Endodermal cell (in vitro differentiated cells): ENCODE data around the gene ATXN7L1. TPM values are rescaled to one million over a fixed set of nuclear protein-coding genes. Genes with fewer than 3 reads are reported as not detected.

Source experiments
- DNase-seq: peaks from one replicate; pipeline ENCODE4 v3.0.0-alpha.2; 2017
- H3K27ac ChIP-seq: 2 replicates; pipeline ENCODE4 v1.5.1; 2013; ENCODE audit warnings: mild to moderate bottlenecking, low read depth, low read length, moderate library complexity
- H3K27me3 ChIP-seq: 2 replicates; pipeline ENCODE4 v1.6.1; 2013; ENCODE audit warnings: mild to moderate bottlenecking, low read length, moderate library complexity; ENCODE audit not compliant: insufficient read depth, control insufficient read depth, poor library complexity, severe bottlenecking
- H3K36me3 ChIP-seq: 2 replicates; pipeline ENCODE4 v1.7.0; 2013; ENCODE audit warnings: mild to moderate bottlenecking, low read length, moderate library complexity; ENCODE audit not compliant: control insufficient read depth, insufficient read depth
- H3K4me1 ChIP-seq: one replicate; pipeline ENCODE4 v1.7.0; 2013; ENCODE audit warnings: low read length; ENCODE audit not compliant: control insufficient read depth, insufficient read depth
- H3K4me3 ChIP-seq: 2 replicates; pipeline ENCODE4 v1.5.1; 2013; ENCODE audit warnings: mild to moderate bottlenecking, low read length, moderate library complexity
- H3K9ac ChIP-seq: 2 replicates; pipeline ENCODE4 v1.6.1; 2013; ENCODE audit warnings: mild to moderate bottlenecking, low read length, moderate library complexity; ENCODE audit not compliant: poor library complexity, severe bottlenecking; ENCODE audit errors: extremely low read depth
- H3K9me3 ChIP-seq: 2 replicates; pipeline ENCODE4 v1.6.1; 2013; ENCODE audit warnings: mild to moderate bottlenecking, low read length, moderate library complexity; ENCODE audit not compliant: control insufficient read depth
- H3K27ac Mint-ChIP-seq: 2 replicates; pipeline ENCODE4 v1.8.0; 2020; ENCODE audit warnings: mixed read lengths
- H3K27me3 Mint-ChIP-seq: 2 replicates; pipeline ENCODE4 v1.8.0; 2021; ENCODE audit warnings: mild to moderate bottlenecking, mixed read lengths; ENCODE audit not compliant: insufficient read depth
- H3K36me3 Mint-ChIP-seq: 2 replicates; pipeline ENCODE4 v1.8.0; 2020; ENCODE audit warnings: low read depth, mixed read lengths
- H3K4me1 Mint-ChIP-seq: 2 replicates; pipeline ENCODE4 v1.8.0; 2020; ENCODE audit warnings: mixed read lengths
- H3K4me3 Mint-ChIP-seq: 2 replicates; pipeline ENCODE4 v1.8.0; 2020; ENCODE audit warnings: mild to moderate bottlenecking, moderate library complexity, mixed read lengths
- H3K9me3 Mint-ChIP-seq: 2 replicates; pipeline ENCODE4 v1.8.0; 2020; ENCODE audit warnings: mild to moderate bottlenecking, mixed read lengths
- CTCF ChIP-seq: fragments of 200-600 bp; sonication (generic); conservative IDR thresholded peaks from 2 replicates; pipeline ENCODE4 v1.5.0; 2021; ENCODE audit warnings: antibody characterized with exemption, mild to moderate bottlenecking
- WGBS, 2 experiments: methylation state at CpG; one replicate each; pipeline versions ENCODE4 v1.1.5 to v1.1.7; 2013; ENCODE audit warnings: missing lambda C conversion rate in 2 of 2, mixed read lengths in 1 of 2; ENCODE audit not compliant: insufficient coverage in 1 of 2, insufficient read length in 1 of 2; 5-methylcytosine and 5-hydroxymethylcytosine counted together
- total RNA-seq, 2 donors: library from RNA; stranded (reverse); fragmentation: NEBNext Ultra II Directional in 1 of 2; extraction: Animal tissue kit (Norgen Biotek cat#: 25700) in 1 of 2; gene quantifications; 2 replicates in 1 of 2; 3 replicates in 1 of 2; pipeline ENCODE4 v1.2.1, GENCODE V29; 2021

The ATXN7L1 gene
- total RNA-seq, 2 donors from 2014 or later, result 16.9 to 30.4 TPM

- peaks cover 28% of the 10 kb centered on the region for H3K4me1 ChIP-seq
- 67 to 71% methylated on average over 11 of the region's 11 CpGs for WGBS, 2 experiments
- peak overlapping the region; percentile 40 for H3K27ac Mint-ChIP-seq
Observed at GRCh38 chr7:105805447-105806019, 70.9 kb downstream of the ATXN7L1 start.

GRCh38 chr7:105803429-105803736, 73.0 kb downstream of the ATXN7L1 start:
- Histone ChIP-seq H3K27ac (no peak overlapping the region), H3K4me1 (peaks cover 32% of the 10 kb centered on the region), H3K36me3 (no peaks in the 10 kb centered on the region), H3K27me3 (no peaks in the 10 kb centered on the region), H3K9ac (no peak overlapping the region), H3K4me3 (no peak overlapping the region), H3K9me3 (no peaks in the 10 kb centered on the region)
- Mint-ChIP-seq H3K27ac (no peak overlapping the region), H3K27me3 (no peaks in the 10 kb centered on the region), H3K4me1 (peaks cover 57% of the 10 kb centered on the region), H3K36me3 (peaks cover 4% of the 10 kb centered on the region), H3K4me3 (no peak overlapping the region), H3K9me3 (no peaks in the 10 kb centered on the region)
- TF ChIP-seq CTCF, result no peak
- 88 to 93% methylated on average over 1 to 2 of the region's 2 CpGs for WGBS, 2 experiments
- no peak for DNase-seq

More at GRCh38 chr7:105805447-105806019, 70.9 kb downstream of the ATXN7L1 start:
- Histone ChIP-seq H3K27me3 (no peaks in the 10 kb centered on the region), H3K36me3 (no peaks in the 10 kb centered on the region), H3K9me3 (no peaks in the 10 kb centered on the region), H3K9ac (no peak overlapping the region), H3K4me3 (no peak overlapping the region), H3K27ac (no peak overlapping the region)
- peak; percentile 92 for DNase-seq
- Mint-ChIP-seq H3K4me1 (peaks cover 47% of the 10 kb centered on the region), H3K27me3 (no peaks in the 10 kb centered on the region), H3K36me3 (no peaks in the 10 kb centered on the region), H3K4me3 (no peak overlapping the region), H3K9me3 (no peaks in the 10 kb centered on the region)
- no peak for TF ChIP-seq CTCF

- no peak overlapping the region for H3K27ac ChIP-seq
- no peaks in the 10 kb centered on the region for H3K27me3 ChIP-seq
- no peak for DNase-seq
- Mint-ChIP-seq H3K27me3 (no peaks in the 10 kb centered on the region), H3K4me1 (peaks cover 59% of the 10 kb centered on the region), H3K9me3 (no peaks in the 10 kb centered on the region), H3K36me3 (peaks cover 4% of the 10 kb centered on the region), H3K4me3 (no peak overlapping the region), H3K27ac (peak overlapping the region; percentile 26)
- H3K4me1 ChIP-seq, result peaks cover 37% of the 10 kb centered on the region
- H3K36me3 ChIP-seq, result no peaks in the 10 kb centered on the region
- H3K9ac ChIP-seq, result no peak overlapping the region
- H3K9me3 ChIP-seq, result no peaks in the 10 kb centered on the region
- no peak overlapping the region for H3K4me3 ChIP-seq
- TF ChIP-seq CTCF, result no peak
- WGBS, 2 experiments, result 89 to 90% methylated on average over 3 to 7 of the region's 7 CpGs
Observed at GRCh38 chr7:105802604-105803428, 73.6 kb downstream of the ATXN7L1 start.
